GM10266 (cell line): Measurements from ENCODE around the gene PLEKHO1.
"Not testable (repeated sequence)": the region's sequence is repeated elsewhere in the genome, so short reads cannot be mapped to it uniquely, and the experiment has no call there.

ENCODE experiments used
- DNase-seq: peaks from one replicate; pipeline ENCODE4 v3.0.0; 2012; ENCODE audit errors: extremely low spot score
- TF ChIP-seq, protein P1 (sequence below): IDR thresholded peaks from 2 replicates; pipeline ENCODE4 v1.5.1; 2012; ENCODE audit warnings: mild to moderate bottlenecking, low read depth; ENCODE audit not compliant: control insufficient read depth, insufficient read depth; ENCODE audit errors: missing control alignments

The PLEKHO1 gene

GRCh38 chr1:150138044-150138443 lies 11.7 kb upstream of the PLEKHO1 start:
- DNase-seq, result no peak
- TF ChIP-seq, protein P1, sequence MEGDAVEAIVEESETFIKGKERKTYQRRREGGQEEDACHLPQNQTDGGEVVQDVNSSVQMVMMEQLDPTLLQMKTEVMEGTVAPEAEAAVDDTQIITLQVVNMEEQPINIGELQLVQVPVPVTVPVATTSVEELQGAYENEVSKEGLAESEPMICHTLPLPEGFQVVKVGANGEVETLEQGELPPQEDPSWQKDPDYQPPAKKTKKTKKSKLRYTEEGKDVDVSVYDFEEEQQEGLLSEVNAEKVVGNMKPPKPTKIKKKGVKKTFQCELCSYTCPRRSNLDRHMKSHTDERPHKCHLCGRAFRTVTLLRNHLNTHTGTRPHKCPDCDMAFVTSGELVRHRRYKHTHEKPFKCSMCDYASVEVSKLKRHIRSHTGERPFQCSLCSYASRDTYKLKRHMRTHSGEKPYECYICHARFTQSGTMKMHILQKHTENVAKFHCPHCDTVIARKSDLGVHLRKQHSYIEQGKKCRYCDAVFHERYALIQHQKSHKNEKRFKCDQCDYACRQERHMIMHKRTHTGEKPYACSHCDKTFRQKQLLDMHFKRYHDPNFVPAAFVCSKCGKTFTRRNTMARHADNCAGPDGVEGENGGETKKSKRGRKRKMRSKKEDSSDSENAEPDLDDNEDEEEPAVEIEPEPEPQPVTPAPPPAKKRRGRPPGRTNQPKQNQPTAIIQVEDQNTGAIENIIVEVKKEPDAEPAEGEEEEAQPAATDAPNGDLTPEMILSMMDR, result no peak

DNA sequence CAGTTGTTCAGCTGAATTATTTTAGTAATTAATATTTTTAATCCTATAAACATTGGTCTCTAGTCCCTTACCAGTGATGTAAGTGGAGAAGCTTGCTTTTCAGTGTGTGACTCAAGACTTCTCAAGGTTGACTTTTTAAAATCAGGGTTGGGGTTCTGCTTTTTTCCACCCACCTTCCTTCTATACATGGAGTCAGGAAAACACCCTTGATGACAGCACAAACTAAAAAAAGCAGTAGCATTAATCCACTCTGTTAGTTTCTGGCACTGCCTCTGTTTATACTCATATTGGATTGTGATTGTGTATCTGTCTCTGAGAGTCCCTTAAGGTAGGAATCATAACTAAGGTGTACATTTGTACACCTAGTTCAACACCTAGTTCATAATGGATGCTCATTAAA lies 8.3 kb upstream of the PLEKHO1 start:
- TF ChIP-seq, protein P1, result no peak
- peak; percentile 56 for DNase-seq

DNA sequence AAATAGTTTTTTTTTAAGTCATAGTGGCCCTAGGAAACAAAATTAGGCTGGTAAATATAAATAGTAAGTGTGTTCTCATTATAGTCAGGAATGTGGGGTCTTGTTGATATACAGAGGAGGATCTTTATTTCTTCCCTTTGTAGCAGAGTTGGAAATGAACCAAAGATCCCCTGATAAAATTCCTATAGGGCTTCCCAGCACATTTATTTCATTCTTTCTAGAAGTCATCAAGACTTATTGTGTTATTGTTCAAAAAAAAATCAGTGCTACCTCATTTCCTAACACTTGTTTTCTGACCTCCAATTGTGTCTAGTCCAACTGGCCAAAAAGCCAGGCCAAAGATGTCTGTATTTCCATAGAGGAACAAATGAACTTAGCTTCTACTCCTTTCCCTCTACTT lies 7.6 kb upstream of the PLEKHO1 start:
- no peak for DNase-seq
- TF ChIP-seq, protein P1, result no peak

DNA sequence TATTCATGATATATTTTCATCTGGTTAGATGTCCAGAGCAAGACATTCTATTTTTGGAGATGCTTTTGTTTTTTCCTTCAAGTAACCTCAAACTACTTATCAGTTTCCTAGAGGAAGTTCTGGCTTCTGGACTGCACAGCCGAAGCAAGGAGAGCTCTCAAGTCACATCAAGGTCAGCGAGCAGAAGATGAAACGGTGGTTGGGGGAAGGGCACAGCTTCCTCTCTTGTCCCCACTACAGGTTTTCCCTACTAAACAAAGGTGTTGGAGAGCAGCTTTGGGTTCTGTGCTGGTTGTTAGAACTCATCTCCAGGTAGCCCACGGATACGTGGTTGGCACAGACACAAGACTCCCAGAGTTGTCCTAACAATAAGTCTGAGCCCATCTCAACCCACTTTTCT lies 5.1 kb upstream of the PLEKHO1 start:
- TF ChIP-seq, protein P1, result no peak
- DNase-seq, result no peak

GRCh38 chr1:150146016-150146415 lies 3.7 kb upstream of the PLEKHO1 start:
- not testable (repeated sequence) for DNase-seq

- TF ChIP-seq, protein P1, result no peak
- DNase-seq, result no peak
Observed at GRCh38 chr1:150146849-150147542, 2.7 kb upstream of the PLEKHO1 start.

- TF ChIP-seq, protein P1, result no peak
- DNase-seq, result peak; percentile 32
Observed at GRCh38 chr1:150148837-150149270, 862 bp upstream of the PLEKHO1 start.
